ENCODE measurements around the gene PDCD1LG2.
"Not testable (repeated sequence)": the region's sequence is repeated elsewhere in the genome, so short reads cannot be mapped to it uniquely, and the experiment has no call there.

PDCD1LG2 gene

GRCh38 chr9:5510360-5510931 is at the start of gene PDCD1LG2:
Gene PDCD1LG2, plus strand, starts transcription at chr9:5510531. Its CDS starts 12,016 bp downstream, at chr9:5522547.
- Histone ChIP-seq H3K36me3 (ENCODE audit: control insufficient read depth in 5 of 5, insufficient read depth in 5 of 5, low read length in 5 of 5) (no peaks in the 10 kb centered on the region), H3K9ac (ENCODE audit: low read length in 5 of 5) (peak within 1 kb of the TSS in 3 of 5 donors; percentile 43 to 65 (median 62)), H3K9me3 (ENCODE audit: control insufficient read depth in 5 of 5, low read length in 5 of 5) (no peaks in the 10 kb centered on the region), H3K27ac (ENCODE audit: low read depth, low read length) (peak within 1 kb of the TSS; percentile 69), H3K4me3 (ENCODE audit: low read depth in 1 of 5, low read length in 5 of 5) (peak within 1 kb of the TSS; percentile 33 to 71 (median 66)), H3K27me3 (ENCODE audit: control insufficient read depth in 5 of 5, insufficient read depth in 4 of 5, low read length in 5 of 5) (no peaks in the 10 kb centered on the region), H3K4me1 (ENCODE audit: control insufficient read depth in 5 of 5, insufficient read depth in 5 of 5, low read length in 5 of 5) (peaks cover 4 to 52% (median 29%) of the 10 kb centered on the region in 5 donors)

- not testable (repeated sequence) for H3K36me3 ChIP-seq (ENCODE audit: control insufficient read depth in 5 of 5, insufficient read depth in 5 of 5, low read length in 5 of 5); H3K9me3 ChIP-seq (ENCODE audit: control insufficient read depth in 5 of 5, low read length in 5 of 5); H3K9ac ChIP-seq (ENCODE audit: low read length in 5 of 5); H3K4me1 ChIP-seq (ENCODE audit: control insufficient read depth in 5 of 5, insufficient read depth in 5 of 5, low read length in 5 of 5); H3K27ac ChIP-seq (ENCODE audit: low read depth, low read length); H3K27me3 ChIP-seq (ENCODE audit: control insufficient read depth in 5 of 5, insufficient read depth in 4 of 5, low read length in 5 of 5); H3K4me3 ChIP-seq (ENCODE audit: low read depth in 1 of 5, low read length in 5 of 5)
These were observed 45.5 kb upstream of the PDCD1LG2 start for GRCh38 chr9:5464831-5465330.

GRCh38 chr9:5466005-5466404 is 44.3 kb upstream of the PDCD1LG2 start:
- H3K27ac ChIP-seq (ENCODE audit: low read depth, low read length): no peak overlapping the region
- no peaks in the 10 kb centered on the region for H3K4me1 ChIP-seq (ENCODE audit: control insufficient read depth in 5 of 5, insufficient read depth in 5 of 5, low read length in 5 of 5)
- H3K27me3 ChIP-seq (ENCODE audit: control insufficient read depth in 5 of 5, insufficient read depth in 4 of 5, low read length in 5 of 5): no peaks in the 10 kb centered on the region
- no peak overlapping the region for H3K9ac ChIP-seq (ENCODE audit: low read length in 5 of 5)
- no peaks in the 10 kb centered on the region for H3K9me3 ChIP-seq (ENCODE audit: control insufficient read depth in 5 of 5, low read length in 5 of 5)
- no peak overlapping the region for H3K4me3 ChIP-seq (ENCODE audit: low read depth in 1 of 5, low read length in 5 of 5)
- peaks cover 0 to 9% (median 5%) of the 10 kb centered on the region in 5 donors for H3K36me3 ChIP-seq (ENCODE audit: control insufficient read depth in 5 of 5, insufficient read depth in 5 of 5, low read length in 5 of 5)

DNA sequence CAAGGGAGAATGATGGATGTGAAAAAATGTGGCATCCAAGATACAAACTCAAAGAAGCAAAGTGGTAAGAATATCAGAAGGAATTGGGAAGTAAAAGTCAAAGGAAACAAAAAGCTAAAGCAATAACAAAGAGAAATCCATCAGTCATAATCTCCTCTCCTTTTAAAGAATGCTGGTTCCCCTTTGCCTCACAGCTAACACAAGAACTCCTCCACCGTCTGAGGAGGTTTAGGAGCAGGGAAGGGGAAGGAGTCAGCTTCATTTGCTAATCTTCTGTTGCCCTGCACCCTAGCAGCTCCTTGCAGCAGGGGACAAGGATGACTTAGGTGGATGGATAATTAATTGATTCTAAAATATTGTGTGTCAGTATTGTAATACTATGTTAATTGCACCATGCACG is 43.6 kb upstream of the PDCD1LG2 start:
- no peaks in the 10 kb centered on the region for H3K9me3 ChIP-seq (ENCODE audit: control insufficient read depth in 5 of 5, low read length in 5 of 5)
- peaks cover 0 to 9% (median 5%) of the 10 kb centered on the region in 5 donors for H3K36me3 ChIP-seq (ENCODE audit: control insufficient read depth in 5 of 5, insufficient read depth in 5 of 5, low read length in 5 of 5)
- no peak overlapping the region for H3K27ac ChIP-seq (ENCODE audit: low read depth, low read length)
- H3K9ac ChIP-seq (ENCODE audit: low read length in 5 of 5): no peak overlapping the region
- no peaks in the 10 kb centered on the region for H3K4me1 ChIP-seq (ENCODE audit: control insufficient read depth in 5 of 5, insufficient read depth in 5 of 5, low read length in 5 of 5)
- no peaks in the 10 kb centered on the region for H3K27me3 ChIP-seq (ENCODE audit: control insufficient read depth in 5 of 5, insufficient read depth in 4 of 5, low read length in 5 of 5)
- H3K4me3 ChIP-seq (ENCODE audit: low read depth in 1 of 5, low read length in 5 of 5): no peak overlapping the region

DNA sequence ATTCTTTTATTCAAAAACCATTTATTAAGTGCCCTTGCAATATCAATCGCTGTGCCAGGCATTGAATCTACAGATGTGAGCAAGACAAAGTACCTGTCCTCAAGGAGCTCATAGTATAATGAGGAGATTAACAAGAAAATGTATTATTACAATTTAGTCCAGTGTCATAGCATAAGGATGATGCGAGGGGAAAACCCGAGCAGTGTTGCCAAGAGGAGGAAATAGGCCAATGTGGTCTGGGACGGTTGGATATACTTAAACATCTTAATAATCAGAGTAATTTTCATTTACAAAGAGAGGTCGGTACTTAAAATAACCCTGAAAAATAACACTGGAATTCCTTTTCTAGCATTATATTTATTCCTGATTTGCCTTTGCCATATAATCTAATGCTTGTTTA is 41.5 kb upstream of the PDCD1LG2 start:
- Histone ChIP-seq H3K9me3 (ENCODE audit: control insufficient read depth in 5 of 5, low read length in 5 of 5) (no peaks in the 10 kb centered on the region), H3K36me3 (ENCODE audit: control insufficient read depth in 5 of 5, insufficient read depth in 5 of 5, low read length in 5 of 5) (peaks cover 0 to 6% (median 2%) of the 10 kb centered on the region in 5 donors), H3K4me1 (ENCODE audit: control insufficient read depth in 5 of 5, insufficient read depth in 5 of 5, low read length in 5 of 5) (no peaks in the 10 kb centered on the region), H3K27ac (ENCODE audit: low read depth, low read length) (no peak overlapping the region), H3K9ac (ENCODE audit: low read length in 5 of 5) (no peak overlapping the region), H3K27me3 (ENCODE audit: control insufficient read depth in 5 of 5, insufficient read depth in 4 of 5, low read length in 5 of 5) (no peaks in the 10 kb centered on the region), H3K4me3 (ENCODE audit: low read depth in 1 of 5, low read length in 5 of 5) (no peak overlapping the region)

DNA sequence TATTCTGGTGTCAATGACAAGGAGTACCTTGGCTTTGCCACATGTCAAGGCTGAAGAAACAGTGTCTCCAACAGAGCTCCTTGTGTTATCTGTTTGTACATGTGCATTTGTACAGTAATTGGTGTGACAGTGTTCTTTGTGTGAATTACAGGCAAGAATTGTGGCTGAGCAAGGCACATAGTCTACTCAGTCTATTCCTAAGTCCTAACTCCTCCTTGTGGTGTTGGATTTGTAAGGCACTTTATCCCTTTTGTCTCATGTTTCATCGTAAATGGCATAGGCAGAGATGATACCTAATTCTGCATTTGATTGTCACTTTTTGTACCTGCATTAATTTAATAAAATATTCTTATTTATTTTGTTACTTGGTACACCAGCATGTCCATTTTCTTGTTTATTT is 40.2 kb upstream of the PDCD1LG2 start:
- H3K4me1 ChIP-seq (ENCODE audit: control insufficient read depth in 5 of 5, insufficient read depth in 5 of 5, low read length in 5 of 5): no peaks in the 10 kb centered on the region
- H3K9me3 ChIP-seq (ENCODE audit: control insufficient read depth in 5 of 5, low read length in 5 of 5): no peaks in the 10 kb centered on the region
- H3K27ac ChIP-seq (ENCODE audit: low read depth, low read length): no peak overlapping the region
- H3K4me3 ChIP-seq (ENCODE audit: low read depth in 1 of 5, low read length in 5 of 5): no peak overlapping the region
- H3K27me3 ChIP-seq (ENCODE audit: control insufficient read depth in 5 of 5, insufficient read depth in 4 of 5, low read length in 5 of 5): no peaks in the 10 kb centered on the region
- H3K36me3 ChIP-seq (ENCODE audit: control insufficient read depth in 5 of 5, insufficient read depth in 5 of 5, low read length in 5 of 5): peaks cover 0 to 6% (median 2%) of the 10 kb centered on the region in 5 donors
- no peak overlapping the region for H3K9ac ChIP-seq (ENCODE audit: low read length in 5 of 5)

- Histone ChIP-seq H3K36me3 (ENCODE audit: control insufficient read depth in 5 of 5, insufficient read depth in 5 of 5, low read length in 5 of 5) (peaks cover 0 to 6% (median 0%) of the 10 kb centered on the region in 5 donors), H3K4me1 (ENCODE audit: control insufficient read depth in 5 of 5, insufficient read depth in 5 of 5, low read length in 5 of 5) (no peaks in the 10 kb centered on the region), H3K4me3 (ENCODE audit: low read depth in 1 of 5, low read length in 5 of 5) (no peak overlapping the region), H3K9me3 (ENCODE audit: control insufficient read depth in 5 of 5, low read length in 5 of 5) (no peaks in the 10 kb centered on the region), H3K9ac (ENCODE audit: low read length in 5 of 5) (no peak overlapping the region), H3K27ac (ENCODE audit: low read depth, low read length) (no peak overlapping the region), H3K27me3 (ENCODE audit: control insufficient read depth in 5 of 5, insufficient read depth in 4 of 5, low read length in 5 of 5) (no peaks in the 10 kb centered on the region)
These were observed 39.5 kb upstream of the PDCD1LG2 start for GRCh38 chr9:5470816-5471215.

- H3K27me3 ChIP-seq (ENCODE audit: control insufficient read depth in 5 of 5, insufficient read depth in 4 of 5, low read length in 5 of 5); H3K9ac ChIP-seq (ENCODE audit: low read length in 5 of 5); H3K4me3 ChIP-seq (ENCODE audit: low read depth in 1 of 5, low read length in 5 of 5); H3K36me3 ChIP-seq (ENCODE audit: control insufficient read depth in 5 of 5, insufficient read depth in 5 of 5, low read length in 5 of 5); H3K9me3 ChIP-seq (ENCODE audit: control insufficient read depth in 5 of 5, low read length in 5 of 5); H3K27ac ChIP-seq (ENCODE audit: low read depth, low read length); H3K4me1 ChIP-seq (ENCODE audit: control insufficient read depth in 5 of 5, insufficient read depth in 5 of 5, low read length in 5 of 5): not testable (repeated sequence)
These were observed 34.7 kb upstream of the PDCD1LG2 start for GRCh38 chr9:5475611-5476010.

DNA sequence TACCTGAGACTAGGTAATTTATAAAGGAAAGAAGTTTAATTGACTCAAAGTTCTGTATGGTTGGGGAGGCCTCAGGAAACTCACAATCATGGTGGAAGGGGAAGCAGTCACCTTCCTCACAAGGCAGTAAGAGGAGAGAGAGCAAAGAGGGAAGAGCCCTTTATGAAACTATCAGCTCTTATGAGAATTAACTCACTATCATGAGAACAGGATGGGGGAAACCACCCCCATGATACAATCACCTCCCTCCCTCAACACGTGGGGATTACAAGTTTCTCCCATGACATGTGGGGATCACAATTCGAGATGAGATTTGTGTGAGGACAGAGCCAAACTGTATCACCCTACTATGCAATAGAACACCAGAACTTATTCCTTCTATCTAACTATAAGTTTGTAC is 32.1 kb upstream of the PDCD1LG2 start:
- Histone ChIP-seq H3K4me3 (ENCODE audit: low read depth in 1 of 5, low read length in 5 of 5) (no peak overlapping the region), H3K36me3 (ENCODE audit: control insufficient read depth in 5 of 5, insufficient read depth in 5 of 5, low read length in 5 of 5) (no peaks in the 10 kb centered on the region), H3K4me1 (ENCODE audit: control insufficient read depth in 5 of 5, insufficient read depth in 5 of 5, low read length in 5 of 5) (no peaks in the 10 kb centered on the region), H3K27me3 (ENCODE audit: control insufficient read depth in 5 of 5, insufficient read depth in 4 of 5, low read length in 5 of 5) (no peaks in the 10 kb centered on the region), H3K27ac (ENCODE audit: low read depth, low read length) (no peak overlapping the region), H3K9me3 (ENCODE audit: control insufficient read depth in 5 of 5, low read length in 5 of 5) (no peaks in the 10 kb centered on the region), H3K9ac (ENCODE audit: low read length in 5 of 5) (no peak overlapping the region)

- H3K9ac ChIP-seq (ENCODE audit: low read length in 5 of 5): no peak overlapping the region
- H3K36me3 ChIP-seq (ENCODE audit: control insufficient read depth in 5 of 5, insufficient read depth in 5 of 5, low read length in 5 of 5): no peaks in the 10 kb centered on the region
- no peak overlapping the region for H3K4me3 ChIP-seq (ENCODE audit: low read depth in 1 of 5, low read length in 5 of 5)
- no peaks in the 10 kb centered on the region for H3K4me1 ChIP-seq (ENCODE audit: control insufficient read depth in 5 of 5, insufficient read depth in 5 of 5, low read length in 5 of 5)
- H3K9me3 ChIP-seq (ENCODE audit: control insufficient read depth in 5 of 5, low read length in 5 of 5): no peaks in the 10 kb centered on the region
- no peak overlapping the region for H3K27ac ChIP-seq (ENCODE audit: low read depth, low read length)
- H3K27me3 ChIP-seq (ENCODE audit: control insufficient read depth in 5 of 5, insufficient read depth in 4 of 5, low read length in 5 of 5): no peaks in the 10 kb centered on the region
These were observed 30.2 kb upstream of the PDCD1LG2 start for GRCh38 chr9:5479994-5480694.

Data from subcutaneous abdominal adipose tissue (tissue), 5 donors.